Endothelial cell of umbilical vein (primary cell): ENCODE results near the gene TBC1D17. TPM values are rescaled to one million over a fixed set of nuclear protein-coding genes. Genes with fewer than 3 reads are reported as not detected.

Experiments used
- BruUV-seq: library from RNA; stranded (reverse); fragments of 400-500 nt; replicated peaks from 2 replicates; lab custom pipeline; 2021; lab: Mats Ljungman, UMichigan
- CTCF ChIA-PET: fragments of 300-600, 350-600 bp; sonication (Branson Sonifier 250); formaldehyde crosslinking; loops from one replicate; lab custom pipeline; 2021; ENCODE audit warnings: antibody characterized with exemption, inconsistent platforms; lab: Charles Lee
- POLR2A ChIA-PET: fragments of 300-600, 350-600 bp; sonication (Branson Sonifier 250); formaldehyde crosslinking; loops from one replicate; lab custom pipeline; 2021; ENCODE audit warnings: antibody characterized with exemption, inconsistent platforms; lab: Charles Lee
- DNase-seq: peaks from one replicate; pipeline ENCODE4 v3.0.0-alpha.2; 2011; ENCODE audit warnings: low read depth, low spot score
- FAIRE-seq: peaks from 2 replicates; lab custom pipeline; 2011; peaks lifted over from hg19 to GRCh38; lab: Jason Lieb, UNC
- H2AFZ ChIP-seq: 2 replicates; pipeline ENCODE4 v1.6.0; 2012; ENCODE audit warnings: low read depth, low read length, control low read depth, inconsistent platforms
- H3K27ac ChIP-seq: 2 replicates; pipeline ENCODE4 v1.5.1; 2011; ENCODE audit warnings: low read depth, mild to moderate bottlenecking, control low read depth, low read length, moderate library complexity; ENCODE audit not compliant: insufficient read depth
- H3K27me3 ChIP-seq, 2 experiments: 2 replicates each; pipeline versions ENCODE4 v1.6.0 to v1.6.1; 2011; ENCODE audit warnings: low read length in 2 of 2, mixed read lengths in 1 of 2; ENCODE audit not compliant: control insufficient read depth in 2 of 2, insufficient read depth in 2 of 2
- H3K36me3 ChIP-seq, 2 experiments: 2 replicates in 1 of 2; 3 replicates in 1 of 2; pipeline ENCODE4 v1.5.1; 2011; ENCODE audit warnings: low read length in 2 of 2, mild to moderate bottlenecking in 1 of 2, moderate library complexity in 1 of 2; ENCODE audit not compliant: control insufficient read depth in 2 of 2, insufficient read depth in 2 of 2; ENCODE audit errors: extremely low read depth in 1 of 2
- H3K4me1 ChIP-seq: 3 replicates; pipeline ENCODE4 v1.5.1; 2011; ENCODE audit warnings: mild to moderate bottlenecking, low read length; ENCODE audit not compliant: control insufficient read depth, insufficient read depth; ENCODE audit errors: extremely low read depth
- H3K4me2 ChIP-seq: 2 replicates; pipeline ENCODE4 v1.6.1; 2011; ENCODE audit warnings: low read length, control low read depth, mixed read lengths; ENCODE audit not compliant: insufficient read depth
- H3K4me3 ChIP-seq, 3 experiments: fragments of 200-600 bp in 1 of 3; sonication (generic), shearing (Covaris generic) in 1 of 3; replicated peaks in 1 of 3; 2 replicates each; pipeline ENCODE4 v1.5.1; 2011 to 2016; ENCODE audit warnings: control low read depth in 3 of 3, low read length in 3 of 3, mild to moderate bottlenecking in 2 of 3, inconsistent platforms in 1 of 3, low read depth in 1 of 3, moderate library complexity in 1 of 3; ENCODE audit not compliant: insufficient read depth in 1 of 3
- H3K79me2 ChIP-seq: 2 replicates; pipeline ENCODE4 v1.6.0; 2012; ENCODE audit warnings: low read length, inconsistent platforms; ENCODE audit not compliant: control insufficient read depth, insufficient read depth
- H3K9ac ChIP-seq: replicated peaks from 2 replicates; pipeline ENCODE3; 2011; ENCODE audit warnings: low read length, control low read depth; ENCODE audit not compliant: insufficient read depth; ENCODE audit errors: extremely low read depth
- H3K9me1 ChIP-seq: replicated peaks from 3 replicates; pipeline ENCODE4 v1.6.0; 2011; ENCODE audit warnings: mild to moderate bottlenecking, low read length; ENCODE audit not compliant: control insufficient read depth, insufficient read depth; ENCODE audit errors: extremely low read depth
- H3K9me3 ChIP-seq: replicated peaks from 2 replicates; pipeline ENCODE4 v1.5.1; 2012; ENCODE audit warnings: low read length, inconsistent platforms; ENCODE audit not compliant: control insufficient read depth, insufficient read depth
- H4K20me1 ChIP-seq: replicated peaks from 2 replicates; pipeline ENCODE3; 2011; ENCODE audit warnings: mild to moderate bottlenecking, low read length; ENCODE audit not compliant: control insufficient read depth, insufficient read depth; ENCODE audit errors: extremely low read depth
- CTCF ChIP-seq, 2 donors: IDR thresholded peaks; 1 replicate in 1 of 2; 2 replicates in 1 of 2; pipeline ENCODE4 v1.5.1; 2011; ENCODE audit warnings: low read length in 2 of 2, mild to moderate bottlenecking in 2 of 2, moderate library complexity in 2 of 2, control low read depth in 1 of 2, inconsistent platforms in 1 of 2, low read depth in 1 of 2; ENCODE audit not compliant: insufficient read depth in 1 of 2; ENCODE audit errors: extremely low read depth in 1 of 2
- EZH2 ChIP-seq: IDR thresholded peaks from 2 replicates; pipeline ENCODE4 v1.6.1; 2012; ENCODE audit warnings: borderline replicate concordance, low read depth, mild to moderate bottlenecking, moderate library complexity, low read length, inconsistent platforms; ENCODE audit not compliant: severe bottlenecking
- GATA2 ChIP-seq: IDR thresholded peaks from 2 replicates; pipeline ENCODE4 v1.7.0; 2011; ENCODE audit warnings: low read depth, mild to moderate bottlenecking, moderate library complexity, mixed read lengths, low read length; ENCODE audit not compliant: insufficient read length, insufficient read depth
- JUN ChIP-seq: IDR thresholded peaks from 2 replicates; pipeline ENCODE4 v1.6.1; 2011; ENCODE audit warnings: borderline replicate concordance, low read depth; ENCODE audit not compliant: insufficient read length, insufficient read depth
- MYC ChIP-seq: IDR thresholded peaks from one replicate; pipeline ENCODE4 v1.6.1; 2011; ENCODE audit warnings: mild to moderate bottlenecking, low read depth, low read length
- POLR2A ChIP-seq: IDR thresholded peaks from 2 replicates; pipeline ENCODE4 v1.6.1; 2012; ENCODE audit warnings: low read depth, mild to moderate bottlenecking, control low read depth, low read length
- POLR2AphosphoS5 ChIP-seq: IDR thresholded peaks from 2 replicates; pipeline ENCODE4 v1.6.1; 2012; ENCODE audit warnings: low read depth, mild to moderate bottlenecking, control low read depth, low read length, moderate library complexity; ENCODE audit not compliant: insufficient read depth
- dilution Hi-C: fragments of 300-500 bp; cut with MboI; formaldehyde crosslinking; loops from one replicate; pipeline ENCODE4 v1.15.0; 2019; ENCODE audit warnings: low sequenced_read_pairs; ENCODE audit not compliant: extremely low pct_ligation_motif_present
- intact Hi-C: fragments of 100-400 bp; cut with micrococcal nuclease; formaldehyde crosslinking; loops from one replicate; pipeline ENCODE4 v1.10.0; 2022
- polyA plus RNA-seq, 4 experiments: library from polyadenylated mRNA; depleted of rRNA in 3 of 4; stranded (reverse) in 3 of 4; unstranded in 1 of 4; fragments of >200 nt; gene quantifications; 2 replicates each; pipeline versions ENCODE4 v1.2.1 to v1.2.3, GENCODE V29; 2011 to 2012; ENCODE audit warnings: missing spikeins in 1 of 4
- total RNA-seq: library from RNA; stranded (reverse); gene quantifications from 2 replicates; pipeline ENCODE4 v1.2.3, GENCODE V29; 2021
- TF ChIP-seq, protein P1 (sequence below): IDR thresholded peaks from 2 replicates; pipeline ENCODE4 v1.6.1; 2011; ENCODE audit not compliant: insufficient read depth, insufficient read length

The TBC1D17 gene
- total and polyA plus RNA-seq, 2 donors (not counting 3 experiments of a cell fraction or from before 2014, with no cell fraction given): 34.2 to 39.3 TPM

- H3K4me1 ChIP-seq: peaks cover 12% of the 10 kb centered on the region
- BruUV-seq: no TSS peak
- H3K4me3 ChIP-seq: no peak overlapping the region
- CTCF ChIA-PET: interaction anchor here (1.4 kb wide), 1 partner anchor 11 kb away, joined by 5 read pairs; no protein-coding TSS in a partner anchor
- no peaks in the 10 kb centered on the region for H3K27me3 ChIP-seq
- H3K27ac ChIP-seq: no peak overlapping the region
- no peaks in the 10 kb centered on the region for H3K9me1 ChIP-seq
- H4K20me1 ChIP-seq: no peaks in the 10 kb centered on the region
- peaks cover 2 to 55% of the 10 kb centered on the region in 2 experiments for H3K36me3 ChIP-seq
- DNase-seq (no peak), FAIRE-seq (no peak)
- H3K9me3 ChIP-seq: no peaks in the 10 kb centered on the region
- intact Hi-C loops: no loop called here
- peaks cover 10% of the 10 kb centered on the region for H3K79me2 ChIP-seq
- dilution Hi-C loops: no loop called here
- H3K4me2 ChIP-seq: no peak overlapping the region
- POLR2A ChIA-PET: interaction anchor here (0.6 to 1.6 kb wide), 3 partner anchors 11 to 50 kb away, joined by 3 to 4 read pairs (median 4); no protein-coding TSS in a partner anchor
- H2AFZ ChIP-seq: no peak overlapping the region
- no peak overlapping the region for H3K9ac ChIP-seq
- TF ChIP-seq JUN: no peak
- TF ChIP-seq POLR2AphosphoS5: peak; percentile 37
- no peak for TF ChIP-seq EZH2
- TF ChIP-seq POLR2A: peak; percentile 17
- TF ChIP-seq CTCF (IDR thresholded peaks at IDR 0.05; ENCODE audit: extremely low read depth in 1 of 2, insufficient read depth in 1 of 2, low read depth in 1 of 2, low read length in 2 of 2): no peak
- no peak for TF ChIP-seq GATA2
- TF ChIP-seq, protein P1, sequence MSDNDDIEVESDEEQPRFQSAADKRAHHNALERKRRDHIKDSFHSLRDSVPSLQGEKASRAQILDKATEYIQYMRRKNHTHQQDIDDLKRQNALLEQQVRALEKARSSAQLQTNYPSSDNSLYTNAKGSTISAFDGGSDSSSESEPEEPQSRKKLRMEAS: no peak
- no peak for TF ChIP-seq MYC
Observed at GRCh38 chr19:49858088-49858985, 19.2 kb upstream of the TBC1D17 start.
